MM.1S (cell line): ENCODE results near the gene AMOTL2.

ENCODE experiments used
- DNase-seq: peaks from one replicate; pipeline ENCODE4 v3.0.0-alpha.2; 2015
- H2AFZ ChIP-seq: fragments of 300-600 bp; sonication (generic); 2 replicates; pipeline ENCODE4 v1.6.0; 2016; ENCODE audit warnings: antibody characterized with exemption, low read length
- H3F3A ChIP-seq: fragments of 300-600 bp; sonication (generic); 2 replicates; pipeline ENCODE4 v1.6.1; 2016; ENCODE audit warnings: mild to moderate bottlenecking, antibody characterized with exemption, low read length, moderate library complexity, mixed read lengths; ENCODE audit not compliant: insufficient read depth
- H3K27ac ChIP-seq: fragments of 300-600 bp; sonication (generic); 2 replicates; pipeline ENCODE4 v1.5.1; 2016; ENCODE audit warnings: mild to moderate bottlenecking, low read length
- H3K27me3 ChIP-seq: fragments of 300-600 bp; sonication (generic); replicated peaks from 2 replicates; pipeline ENCODE4 v1.6.0; 2016; ENCODE audit warnings: low read length; ENCODE audit not compliant: insufficient read depth
- H3K36me3 ChIP-seq: fragments of 300-600 bp; sonication (generic); replicated peaks from 2 replicates; pipeline ENCODE4 v1.6.1; 2016; ENCODE audit warnings: mild to moderate bottlenecking, low read length, mixed read lengths; ENCODE audit not compliant: insufficient read depth
- H3K4me1 ChIP-seq: fragments of 300-600 bp; sonication (generic); 2 replicates; pipeline ENCODE4 v1.6.1; 2016; ENCODE audit warnings: low read length, mixed read lengths
- H3K4me2 ChIP-seq: fragments of 300-600 bp; sonication (generic); 2 replicates; pipeline ENCODE4 v1.6.0; 2016; ENCODE audit warnings: low read depth, low read length
- H3K4me3 ChIP-seq: fragments of 300-600 bp; sonication (generic); 2 replicates; pipeline ENCODE4 v1.5.1; 2016; ENCODE audit warnings: low read length, mixed read lengths
- H3K79me2 ChIP-seq: fragments of 300-600 bp; sonication (generic); 2 replicates; pipeline ENCODE4 v1.6.1; 2016; ENCODE audit warnings: mixed run types, low read length, mixed read lengths
- H3K9ac ChIP-seq: fragments of 300-600 bp; sonication (generic); 2 replicates; pipeline ENCODE4 v1.6.1; 2016; ENCODE audit warnings: low read length, mixed read lengths
- H3K9me2 ChIP-seq: fragments of 300-600 bp; sonication (generic); replicated peaks from 2 replicates; pipeline ENCODE4 v1.6.1; 2016; ENCODE audit warnings: mild to moderate bottlenecking, low read length, mixed read lengths; ENCODE audit not compliant: insufficient read depth
- H3K9me3 ChIP-seq: fragments of 300-600 bp; sonication (generic); replicated peaks from 2 replicates; pipeline ENCODE4 v1.6.1; 2016; ENCODE audit warnings: mild to moderate bottlenecking, low read length, mixed read lengths; ENCODE audit not compliant: insufficient read depth
- H4K20me1 ChIP-seq: fragments of 300-600 bp; sonication (generic); 2 replicates; pipeline ENCODE4 v1.6.1; 2016; ENCODE audit warnings: mild to moderate bottlenecking, low read length, moderate library complexity, mixed read lengths; ENCODE audit not compliant: insufficient read depth
- EZH2 ChIP-seq: fragments of 300-600 bp; sonication (generic); optimal IDR thresholded peaks from 2 replicates; pipeline ENCODE3; 2017; ENCODE audit warnings: low read depth, mild to moderate bottlenecking, antibody characterized with exemption, low read length, mixed read lengths
- EZH2phosphoT487 ChIP-seq: fragments of 300-600 bp; sonication (generic); IDR thresholded peaks from 2 replicates; pipeline ENCODE4 v1.6.1; 2018; ENCODE audit warnings: antibody characterized with exemption, low read length
- TF ChIP-seq, protein P1 (sequence below): fragments of 300-600 bp; sonication (generic); IDR thresholded peaks from 2 replicates; pipeline ENCODE4 v1.5.1; 2016; ENCODE audit warnings: antibody characterized with exemption, low read length, mixed read lengths

The AMOTL2 gene

DNA sequence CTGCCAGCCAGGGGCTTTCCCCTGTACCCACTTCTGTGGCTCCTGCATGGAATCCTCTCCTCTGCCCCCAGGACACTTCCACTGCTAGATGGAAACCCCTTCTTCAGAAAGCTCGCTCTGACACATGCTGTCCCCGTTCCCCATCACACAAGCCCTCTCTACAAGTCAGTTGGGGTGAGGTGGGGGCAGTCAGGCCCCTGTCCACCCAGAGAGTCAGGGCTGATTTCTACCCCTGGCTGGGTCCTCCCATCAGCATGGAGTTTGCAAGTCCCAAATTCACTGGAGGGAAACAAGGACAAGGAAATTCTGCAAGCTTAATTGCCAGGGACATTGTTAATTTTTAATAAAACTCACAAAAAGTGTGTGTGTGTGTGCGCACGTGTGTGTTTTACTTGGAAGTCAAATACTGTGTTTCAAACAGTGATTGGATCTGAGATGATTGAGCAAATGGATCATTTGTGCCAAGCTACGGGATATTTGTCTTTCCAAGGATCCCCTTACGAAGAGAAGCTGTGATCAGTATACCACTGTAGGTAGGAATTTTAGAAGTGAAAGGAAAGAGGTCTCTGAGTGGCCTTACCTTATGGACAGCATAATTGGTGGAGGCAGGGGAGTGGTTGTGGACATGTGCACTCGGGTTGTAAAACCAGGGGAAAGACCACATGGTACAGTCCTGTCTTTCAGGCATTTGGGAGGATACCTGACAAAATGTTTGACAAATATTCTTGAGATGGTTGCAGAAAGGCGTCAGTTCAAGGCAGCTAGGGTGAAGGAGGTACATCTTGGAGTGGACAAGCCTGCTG, 1.5 kb upstream of the AMOTL2 start:
- no peaks in the 10 kb centered on the region for H3K36me3 ChIP-seq
- no peaks in the 10 kb centered on the region for H3K79me2 ChIP-seq
- H3K9ac ChIP-seq: no peak overlapping the region
- H3F3A ChIP-seq: no peaks in the 10 kb centered on the region
- H3K4me2 ChIP-seq: no peak overlapping the region
- H4K20me1 ChIP-seq: no peaks in the 10 kb centered on the region
- H2AFZ ChIP-seq: no peak overlapping the region
- H3K27ac ChIP-seq: no peak overlapping the region
- H3K9me2 ChIP-seq: no peaks in the 10 kb centered on the region
- TF ChIP-seq, protein P1, sequence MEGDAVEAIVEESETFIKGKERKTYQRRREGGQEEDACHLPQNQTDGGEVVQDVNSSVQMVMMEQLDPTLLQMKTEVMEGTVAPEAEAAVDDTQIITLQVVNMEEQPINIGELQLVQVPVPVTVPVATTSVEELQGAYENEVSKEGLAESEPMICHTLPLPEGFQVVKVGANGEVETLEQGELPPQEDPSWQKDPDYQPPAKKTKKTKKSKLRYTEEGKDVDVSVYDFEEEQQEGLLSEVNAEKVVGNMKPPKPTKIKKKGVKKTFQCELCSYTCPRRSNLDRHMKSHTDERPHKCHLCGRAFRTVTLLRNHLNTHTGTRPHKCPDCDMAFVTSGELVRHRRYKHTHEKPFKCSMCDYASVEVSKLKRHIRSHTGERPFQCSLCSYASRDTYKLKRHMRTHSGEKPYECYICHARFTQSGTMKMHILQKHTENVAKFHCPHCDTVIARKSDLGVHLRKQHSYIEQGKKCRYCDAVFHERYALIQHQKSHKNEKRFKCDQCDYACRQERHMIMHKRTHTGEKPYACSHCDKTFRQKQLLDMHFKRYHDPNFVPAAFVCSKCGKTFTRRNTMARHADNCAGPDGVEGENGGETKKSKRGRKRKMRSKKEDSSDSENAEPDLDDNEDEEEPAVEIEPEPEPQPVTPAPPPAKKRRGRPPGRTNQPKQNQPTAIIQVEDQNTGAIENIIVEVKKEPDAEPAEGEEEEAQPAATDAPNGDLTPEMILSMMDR: no peak
- H3K9me3 ChIP-seq: no peaks in the 10 kb centered on the region
- H3K4me3 ChIP-seq: no peak overlapping the region
- H3K4me1 ChIP-seq: no peaks in the 10 kb centered on the region
- H3K27me3 ChIP-seq: peaks cover 37% of the 10 kb centered on the region
- DNase-seq: no peak

DNA sequence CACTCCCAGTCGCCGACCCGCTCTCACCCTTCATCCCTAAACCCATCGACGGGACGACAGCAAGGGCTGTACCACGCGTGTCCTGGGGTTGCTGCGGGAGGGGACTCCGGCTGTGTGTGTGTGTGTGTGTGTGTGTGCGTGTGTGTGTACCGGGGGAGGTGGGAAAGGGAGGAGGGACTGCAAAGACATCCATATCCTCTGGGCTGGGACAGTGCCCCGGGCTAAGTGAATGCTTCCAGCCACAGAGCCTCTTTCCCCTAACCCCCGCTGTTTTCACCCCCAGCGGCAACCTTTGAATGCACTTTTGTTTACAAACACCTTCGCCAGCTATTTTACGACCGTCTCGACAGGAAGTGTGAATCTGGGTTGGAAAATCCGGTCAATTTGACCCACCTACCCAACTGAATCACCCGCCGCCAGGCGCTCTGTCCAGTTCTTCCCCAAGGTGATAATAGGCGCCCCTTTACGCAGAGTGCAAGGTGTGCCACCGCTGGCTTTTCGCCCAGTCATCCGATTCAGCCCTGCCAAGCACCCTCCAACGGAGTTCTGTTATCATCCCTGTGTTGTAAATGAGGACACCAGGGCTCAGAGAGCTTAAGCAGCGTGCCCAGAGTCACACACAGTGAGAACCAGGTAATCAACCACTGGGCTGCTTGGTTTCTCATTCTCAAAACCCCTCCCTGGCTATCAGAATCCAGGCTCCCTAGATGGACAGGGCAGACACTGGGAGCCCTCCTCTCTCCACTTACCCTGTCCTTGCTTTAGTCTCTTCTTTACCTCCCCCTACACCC, 739 bp upstream of the AMOTL2 start:
- Histone ChIP-seq H2AFZ (peak overlapping the region; percentile 50), H3K4me2 (peak overlapping the region; percentile 95), H3K4me1 (no peaks in the 10 kb centered on the region), H3K27ac (no peak overlapping the region), H3K27me3 (peaks cover 37% of the 10 kb centered on the region), H3K79me2 (no peaks in the 10 kb centered on the region), H4K20me1 (no peaks in the 10 kb centered on the region), H3K9me2 (no peaks in the 10 kb centered on the region), H3K9ac (no peak overlapping the region), H3F3A (no peaks in the 10 kb centered on the region), H3K36me3 (no peaks in the 10 kb centered on the region), H3K9me3 (no peaks in the 10 kb centered on the region), H3K4me3 (peak overlapping the region; percentile 60)
- DNase-seq: no peak
- TF ChIP-seq, protein P1: no peak
- TF ChIP-seq EZH2phosphoT487: no peak
- no peak for TF ChIP-seq EZH2

DNA sequence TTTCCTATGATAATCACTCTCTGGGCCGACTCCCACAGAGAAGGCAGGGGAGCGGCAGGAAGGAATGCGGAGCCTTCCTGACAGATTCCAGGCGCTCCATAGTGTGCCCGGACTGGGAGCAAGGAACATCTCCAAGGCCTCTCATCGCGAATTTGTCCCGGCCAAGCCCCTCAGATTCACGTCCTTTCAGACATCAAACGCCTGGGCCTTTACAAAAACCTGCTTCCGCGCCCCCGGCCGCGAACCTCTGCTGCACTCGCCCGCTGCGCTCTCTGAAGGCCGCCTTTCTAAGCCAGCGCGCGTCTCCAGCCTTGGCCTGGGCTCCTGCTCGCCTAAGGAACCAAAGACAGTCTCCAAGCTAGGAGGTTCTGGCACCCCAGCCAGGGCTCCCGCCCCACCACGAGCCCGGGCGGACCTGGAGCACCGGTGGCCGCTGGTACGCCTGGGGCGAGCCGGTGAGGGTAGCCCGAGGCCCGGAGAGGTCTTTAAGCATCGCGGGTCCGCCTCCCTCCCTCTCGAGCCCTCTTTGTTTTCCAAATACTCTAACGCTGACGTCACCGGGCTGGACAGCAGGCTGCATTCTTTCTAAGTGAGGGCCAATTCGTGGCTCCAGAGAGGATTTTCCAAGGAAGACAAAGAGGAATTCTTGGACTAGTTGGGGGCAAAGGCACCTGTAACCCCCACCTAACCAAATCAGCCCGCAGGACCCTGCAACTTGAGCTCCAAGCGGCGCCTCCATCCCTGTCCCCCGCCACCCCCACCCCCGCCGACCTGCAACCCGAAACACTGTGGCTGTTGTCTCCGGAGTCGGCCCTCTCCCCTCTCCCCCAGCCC, 759 bp downstream of the AMOTL2 start:
- Histone ChIP-seq H3K4me3 (peak overlapping the region; percentile 60; the same call in 1 of the 2 replicates), H3K9ac (no peak overlapping the region; the same call in 1 of the 2 replicates)

More for the DNA sequence above, 759 bp downstream of the AMOTL2 start:
- Histone ChIP-seq H3K9me2 (no peaks in the 10 kb centered on the region), H3K27ac (no peak overlapping the region), H3K79me2 (no peaks in the 10 kb centered on the region), H3F3A (no peaks in the 10 kb centered on the region), H3K9me3 (no peaks in the 10 kb centered on the region), H3K36me3 (no peaks in the 10 kb centered on the region), H3K4me1 (no peaks in the 10 kb centered on the region), H3K27me3 (peaks cover 37% of the 10 kb centered on the region), H2AFZ (no peak overlapping the region), H4K20me1 (no peaks in the 10 kb centered on the region), H3K4me2 (peak overlapping the region; percentile 95)
- DNase-seq: no peak
- TF ChIP-seq EZH2phosphoT487: no peak
- TF ChIP-seq, protein P1: no peak
- TF ChIP-seq EZH2: no peak
